KOPT-K1 (cell line): Measurements from ENCODE around the gene TAX1BP3.

Experiments used
- H3K27ac ChIP-seq: fragments of 200-600 bp; sonication (generic); 2 replicates; pipeline ENCODE4 v1.5.1; 2016; ENCODE audit warnings: antibody characterized with exemption, mild to moderate bottlenecking, low read depth, low read length; ENCODE audit not compliant: poor library complexity, severe bottlenecking
- H3K36me3 ChIP-seq: fragments of 200-600 bp; sonication (generic); 2 replicates; pipeline ENCODE4 v1.5.1; 2017; ENCODE audit warnings: antibody characterized with exemption, mild to moderate bottlenecking, low read length, moderate library complexity; ENCODE audit not compliant: insufficient read depth
- H3K9me3 ChIP-seq: fragments of 200-600 bp; sonication (generic); 2 replicates; pipeline ENCODE4 v1.5.1; 2017; ENCODE audit warnings: antibody characterized with exemption, low read length, mild to moderate bottlenecking; ENCODE audit not compliant: insufficient read depth, poor library complexity, severe bottlenecking

The TAX1BP3 gene

GRCh38 chr17:3635474-3636153 lies 32.8 kb downstream of the TAX1BP3 start:
- peaks cover 11% of the 10 kb centered on the region for H3K36me3 ChIP-seq
- H3K9me3 ChIP-seq, result no peaks in the 10 kb centered on the region
- peak overlapping the region; percentile 84 for H3K27ac ChIP-seq

DNA sequence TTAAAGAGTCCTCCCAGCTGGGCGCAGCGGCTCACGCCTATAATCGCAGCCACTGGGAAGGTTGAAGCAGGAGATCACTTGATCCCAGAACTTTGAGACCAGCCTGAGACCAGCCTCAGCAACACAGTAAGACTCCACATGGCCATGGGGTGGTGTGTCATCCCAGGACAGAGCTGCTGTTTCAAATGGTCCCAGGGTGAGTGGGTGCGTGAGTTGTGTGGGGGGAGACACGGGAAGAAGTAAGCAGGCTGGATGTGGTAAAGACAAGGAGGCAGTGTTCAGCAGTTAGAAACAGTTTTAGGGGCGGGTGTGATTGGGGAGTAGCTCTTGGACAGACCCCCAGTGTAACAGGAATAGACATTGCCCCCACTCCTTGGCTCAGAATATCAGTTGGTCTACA lies 36.1 kb downstream of the TAX1BP3 start:
- H3K27ac ChIP-seq, result no peak overlapping the region
- H3K36me3 ChIP-seq, result peaks cover 41% of the 10 kb centered on the region
- no peaks in the 10 kb centered on the region for H3K9me3 ChIP-seq

DNA sequence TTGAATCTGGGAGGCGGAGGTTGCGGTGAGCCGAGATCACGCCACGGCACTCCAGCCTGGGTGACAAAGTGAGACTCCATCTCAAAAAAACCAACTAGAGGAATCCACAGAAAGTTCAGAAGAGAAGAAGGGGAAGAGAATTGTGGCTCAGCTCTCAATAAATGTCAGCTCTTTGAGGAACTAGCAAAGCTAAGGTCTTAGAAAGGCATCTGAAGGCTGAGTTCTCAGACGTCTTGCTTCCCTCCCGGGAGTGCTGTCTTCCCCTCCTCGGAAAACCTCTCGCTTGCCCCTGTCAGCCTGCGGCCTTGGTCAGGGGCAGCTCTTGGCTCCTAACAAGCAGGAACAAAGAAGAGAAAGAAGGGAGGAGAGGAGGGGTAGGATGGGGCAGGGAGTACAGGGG lies 37.6 kb downstream of the TAX1BP3 start:
- no peaks in the 10 kb centered on the region for H3K9me3 ChIP-seq
- H3K27ac ChIP-seq, result no peak overlapping the region
- peaks cover 53% of the 10 kb centered on the region for H3K36me3 ChIP-seq

GRCh38 chr17:3627769-3628167 lies 40.6 kb downstream of the TAX1BP3 start:
- Histone ChIP-seq H3K36me3 (peaks cover 76% of the 10 kb centered on the region), H3K27ac (no peak overlapping the region), H3K9me3 (no peaks in the 10 kb centered on the region)

DNA sequence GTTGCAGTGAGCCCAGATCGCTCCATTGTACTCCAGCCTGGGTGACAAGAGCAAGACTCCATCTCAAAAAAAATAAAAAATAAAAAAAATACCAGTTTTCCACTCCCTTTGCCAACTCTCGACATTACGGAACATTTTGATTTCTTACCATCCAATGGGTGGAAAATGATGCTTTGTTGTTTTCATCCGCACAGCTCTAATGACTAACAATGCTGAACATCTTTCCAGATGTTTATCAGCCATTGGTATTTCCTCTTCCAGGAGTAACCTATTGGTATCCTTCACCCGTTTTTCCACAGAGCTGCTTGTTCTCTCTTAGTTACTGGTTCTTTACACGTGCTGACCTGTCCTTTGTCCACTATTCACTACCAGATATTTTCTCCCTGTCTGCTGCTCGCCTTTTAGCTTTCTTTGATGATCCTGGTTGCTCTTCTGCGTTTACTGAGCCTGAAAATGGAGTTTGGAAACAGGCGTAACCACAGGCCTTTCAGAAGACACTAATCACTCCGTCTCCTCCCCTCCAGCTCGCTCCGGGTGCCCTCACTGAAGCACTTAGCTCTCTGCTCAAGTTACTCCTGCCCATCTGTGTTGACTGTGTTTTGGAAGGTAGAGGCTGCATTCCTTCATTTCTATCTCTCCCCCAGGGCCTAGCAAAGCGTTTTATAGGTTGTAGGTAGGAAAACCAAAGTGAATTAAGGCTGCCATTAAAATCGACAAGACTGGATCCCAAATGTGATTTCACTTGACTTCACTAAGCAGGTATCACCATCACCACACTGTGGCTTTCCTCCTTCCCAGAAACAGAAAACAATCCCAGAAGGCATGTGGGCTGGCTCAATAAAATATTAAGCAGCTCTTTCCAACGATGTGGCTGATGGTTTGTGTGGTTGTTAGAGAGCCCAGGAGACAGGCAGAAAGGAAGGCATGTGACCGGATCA lies 41.3 kb downstream of the TAX1BP3 start:
- Histone ChIP-seq H3K9me3 (no peaks in the 10 kb centered on the region), H3K27ac (no peak overlapping the region), H3K36me3 (peaks cover 77% of the 10 kb centered on the region)

GRCh38 chr17:3622977-3623594 lies 45.3 kb downstream of the TAX1BP3 start:
- H3K27ac ChIP-seq, result no peak overlapping the region
- H3K36me3 ChIP-seq, result peaks cover 84% of the 10 kb centered on the region
- H3K9me3 ChIP-seq, result no peaks in the 10 kb centered on the region

DNA sequence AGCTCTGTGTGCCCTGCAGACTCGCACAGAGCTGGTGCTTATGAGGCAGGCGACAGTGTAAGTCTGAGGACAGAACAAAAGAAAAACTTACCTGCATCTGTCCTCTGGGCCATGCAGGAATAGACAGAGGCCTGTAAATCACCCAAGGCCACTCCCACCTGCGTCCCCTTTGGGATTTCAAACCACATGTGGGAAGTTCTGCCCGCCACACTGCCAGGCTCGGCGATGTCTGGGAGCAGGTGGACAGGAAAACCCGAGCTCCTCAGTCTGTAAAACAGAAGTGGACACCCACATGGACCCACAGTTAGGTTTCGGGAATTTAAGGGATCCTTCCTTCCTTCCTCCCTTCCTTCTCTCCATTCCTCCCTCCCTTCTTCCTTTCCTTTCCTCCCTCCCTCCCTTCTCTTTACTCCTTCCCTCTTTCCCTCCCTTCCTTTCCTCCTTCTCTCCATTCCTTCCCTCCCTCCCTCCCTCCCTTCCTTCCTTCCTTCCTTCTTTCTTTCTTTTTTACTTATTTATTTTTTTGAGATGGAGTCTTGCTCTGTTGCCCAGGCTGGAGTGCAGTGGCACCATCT lies 47.1 kb downstream of the TAX1BP3 start:
- no peaks in the 10 kb centered on the region for H3K9me3 ChIP-seq
- H3K27ac ChIP-seq, result no peak overlapping the region
- H3K36me3 ChIP-seq, result peaks cover 82% of the 10 kb centered on the region

- H3K36me3 ChIP-seq, result peaks cover 78% of the 10 kb centered on the region
- H3K9me3 ChIP-seq, result no peaks in the 10 kb centered on the region
- no peak overlapping the region for H3K27ac ChIP-seq
These were observed 53.1 kb downstream of the TAX1BP3 start for GRCh38 chr17:3615160-3615870.

DNA sequence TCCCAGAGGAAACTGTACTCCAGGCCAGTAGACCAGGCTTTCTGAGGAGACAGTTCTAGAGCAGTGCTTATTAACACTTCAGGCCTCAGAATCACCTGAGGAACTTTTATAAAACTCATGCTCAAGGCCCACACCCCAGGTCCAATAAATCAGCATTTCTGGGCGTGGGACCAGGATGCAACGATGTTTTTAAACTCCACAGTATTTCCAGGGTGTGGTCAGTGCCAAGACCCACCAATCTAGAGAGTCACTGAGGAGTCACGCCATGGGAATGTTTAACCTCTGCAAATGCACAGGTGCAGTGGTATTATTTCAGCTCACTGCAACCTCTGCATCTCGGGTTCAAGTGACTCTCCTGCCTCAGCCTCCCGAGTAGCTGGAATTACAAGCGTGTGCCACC lies 55.3 kb downstream of the TAX1BP3 start:
- Histone ChIP-seq H3K27ac (no peak overlapping the region), H3K9me3 (no peaks in the 10 kb centered on the region), H3K36me3 (peaks cover 80% of the 10 kb centered on the region)
